HCEC 1CT (cell line): ENCODE results near the gene PDGFD.

Source experiments
- DNase-seq: peaks from one replicate; pipeline ENCODE4 v3.0.0-alpha.2; 2017

Gene PDGFD

DNA sequence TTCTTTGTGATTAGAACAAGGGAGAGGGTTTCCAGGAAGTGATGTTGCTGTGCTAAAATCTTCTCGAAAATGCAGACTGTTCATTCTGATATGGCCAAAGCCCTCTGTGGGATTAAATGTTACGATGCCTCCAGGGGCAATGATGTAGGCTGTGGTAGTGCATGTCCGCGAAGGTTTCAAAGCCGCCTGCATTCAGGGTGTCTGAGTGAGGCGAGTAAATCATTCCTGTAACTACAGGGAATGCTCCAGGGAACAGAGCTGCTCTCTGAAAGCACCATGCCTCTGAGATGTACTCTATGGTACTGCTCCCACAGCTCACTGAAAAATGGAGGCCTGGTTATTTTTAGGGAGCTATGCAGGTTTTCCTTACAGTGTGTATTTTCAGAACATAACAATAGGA, 21.2 kb downstream of the PDGFD start:
- no peak for DNase-seq

DNA sequence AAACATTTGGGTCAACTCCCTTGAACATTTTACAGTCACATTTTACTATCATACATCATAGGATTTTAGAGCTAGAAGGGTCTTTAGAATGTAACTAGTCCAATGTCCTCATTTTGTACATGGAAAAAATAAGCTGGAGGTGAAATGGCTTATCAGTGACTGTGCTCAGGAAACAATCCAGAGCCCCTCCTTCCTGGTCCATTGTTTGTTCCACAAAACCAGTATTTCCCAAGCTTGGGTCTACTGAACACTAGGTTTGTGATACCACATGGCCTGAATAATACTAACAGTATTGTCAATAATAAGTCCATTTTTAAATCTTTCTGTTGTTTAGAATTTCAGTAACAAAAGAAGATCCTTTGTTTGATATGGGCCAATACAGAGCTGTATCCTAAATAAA, 27.1 kb downstream of the PDGFD start:
- DNase-seq, result no peak

DNA sequence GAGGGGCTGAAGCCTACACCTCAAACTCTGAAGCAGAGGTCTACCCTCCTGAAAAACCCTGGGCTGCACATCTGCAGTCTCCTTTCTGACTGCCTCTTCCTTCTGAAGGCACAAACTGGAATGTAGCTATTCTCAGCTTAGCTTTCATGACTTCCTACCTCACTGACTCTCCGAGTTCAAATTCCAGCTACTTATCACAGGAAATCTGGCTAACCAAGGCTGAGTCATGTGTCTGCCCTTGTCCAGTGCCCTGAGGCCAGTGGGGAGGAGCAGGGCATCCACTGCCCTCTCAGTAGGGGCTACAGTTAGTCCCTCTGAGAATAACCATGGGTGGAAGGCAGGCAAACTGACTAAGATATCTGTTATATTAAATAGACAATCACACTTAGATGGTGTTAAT, 29.2 kb downstream of the PDGFD start:
- peak; percentile 37 for DNase-seq

DNA sequence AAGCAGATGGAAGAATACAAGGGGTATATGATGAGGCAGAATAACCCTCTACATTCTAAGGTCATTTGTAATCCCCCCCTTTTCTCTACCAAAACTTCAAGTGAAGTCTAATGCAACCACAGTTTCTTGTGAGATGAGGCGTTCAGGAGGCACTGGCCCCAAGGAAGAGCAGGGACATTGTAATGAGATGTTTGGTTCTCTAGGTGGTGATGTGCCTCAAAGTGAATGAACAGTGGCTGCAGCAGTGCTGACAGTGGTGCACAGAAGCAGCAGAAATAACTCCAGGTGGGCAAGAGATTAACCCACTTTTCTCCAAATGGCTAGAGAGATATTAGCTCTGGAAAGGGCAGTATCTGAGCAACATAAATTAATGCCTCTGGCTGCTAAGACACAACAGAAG, 33.8 kb downstream of the PDGFD start:
- DNase-seq, result no peak

DNA sequence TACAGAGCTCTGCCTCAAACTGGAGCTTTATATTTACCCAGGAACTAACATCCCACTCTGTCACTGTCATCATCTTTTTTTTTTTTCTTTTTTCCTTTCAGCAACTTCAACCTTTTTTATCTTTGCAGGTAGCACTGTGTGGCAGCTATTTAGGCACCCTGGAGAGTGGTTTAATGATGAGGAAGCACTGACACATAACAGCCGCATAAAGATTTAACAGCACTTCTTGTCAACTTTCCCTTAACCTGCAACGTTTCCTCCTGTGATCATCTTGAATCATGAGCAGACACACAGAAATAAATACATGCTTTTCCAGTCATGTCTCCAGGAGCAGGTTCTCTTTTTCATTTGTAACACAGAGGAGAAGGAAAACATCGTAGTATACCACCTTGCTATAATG, 34.8 kb downstream of the PDGFD start:
- DNase-seq, result no peak

DNA sequence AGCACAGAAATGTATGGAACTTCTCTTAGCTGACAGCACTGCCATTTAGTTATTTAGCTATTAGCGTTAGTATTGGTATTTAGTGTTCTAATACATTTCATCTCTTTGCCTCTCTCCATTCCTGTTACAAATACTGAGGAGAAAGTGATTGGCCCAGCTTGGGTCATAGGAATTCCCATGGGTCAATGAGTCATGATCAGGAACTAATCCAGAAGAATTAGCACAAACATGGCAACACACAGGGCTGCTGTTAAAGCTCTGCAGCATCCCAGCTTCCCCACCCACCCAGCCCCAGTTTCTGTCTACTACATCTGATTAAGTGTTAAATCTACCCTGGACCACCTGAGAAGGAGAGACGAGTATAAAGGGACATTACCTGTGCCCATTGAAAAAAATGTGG, 36.1 kb downstream of the PDGFD start:
- DNase-seq, result peak; percentile 48

DNA sequence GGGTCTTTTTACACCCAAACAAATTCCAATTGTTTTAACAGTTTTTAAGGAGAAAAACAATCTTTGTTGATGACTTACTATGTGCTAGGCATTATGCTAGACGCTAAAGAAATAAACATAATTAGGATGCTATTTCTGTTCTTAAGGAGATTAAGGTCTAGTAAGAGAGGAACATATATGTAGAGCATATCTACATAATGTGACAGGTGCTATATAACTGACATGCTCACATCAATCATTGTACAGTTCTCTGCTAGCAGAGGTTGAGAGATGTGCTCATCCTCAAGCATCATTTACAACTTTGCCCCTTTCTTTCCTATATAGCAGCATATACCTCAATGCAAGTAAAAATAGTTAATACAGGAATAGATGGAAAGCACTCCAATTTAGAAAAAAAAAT, 37.5 kb downstream of the PDGFD start:
- DNase-seq, result no peak

DNA sequence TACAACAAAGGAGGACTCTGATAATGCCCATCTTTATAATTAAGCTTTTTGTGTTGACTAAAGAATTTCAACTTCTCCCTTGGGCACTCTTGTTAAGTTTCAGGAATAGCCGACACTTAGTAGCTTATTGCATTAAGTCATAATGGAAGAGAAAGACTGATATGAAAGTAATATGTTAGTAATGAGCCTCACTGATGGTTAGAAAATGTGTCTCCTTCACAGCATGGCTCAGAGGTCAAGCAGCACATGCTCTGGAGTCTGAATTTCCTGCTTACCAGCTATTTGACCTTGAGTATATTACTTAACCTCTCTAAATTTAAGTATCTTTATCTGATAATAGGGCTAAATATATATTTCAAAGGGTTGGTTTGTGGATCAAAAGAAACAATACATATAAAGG, 39.0 kb downstream of the PDGFD start:
- DNase-seq, result no peak

DNA sequence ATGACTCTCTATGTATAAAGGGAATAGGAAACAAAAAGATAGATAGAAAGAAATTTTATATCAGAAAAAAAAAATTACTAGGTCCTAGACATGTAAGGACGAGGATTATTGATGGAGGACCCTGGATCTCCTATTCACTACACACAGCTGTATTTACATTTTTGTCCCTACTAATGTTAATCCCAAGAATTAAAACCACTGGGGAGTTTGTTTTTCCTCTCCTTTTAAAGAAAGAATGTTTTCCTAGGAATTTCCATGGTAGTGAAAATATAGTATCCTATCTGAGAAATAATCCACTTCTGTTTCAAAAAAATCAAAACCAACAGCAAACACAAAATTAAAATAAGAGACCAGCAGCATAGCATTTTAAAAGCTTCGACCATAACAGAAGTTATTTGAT, 41.1 kb downstream of the PDGFD start:
- DNase-seq, result no peak

DNA sequence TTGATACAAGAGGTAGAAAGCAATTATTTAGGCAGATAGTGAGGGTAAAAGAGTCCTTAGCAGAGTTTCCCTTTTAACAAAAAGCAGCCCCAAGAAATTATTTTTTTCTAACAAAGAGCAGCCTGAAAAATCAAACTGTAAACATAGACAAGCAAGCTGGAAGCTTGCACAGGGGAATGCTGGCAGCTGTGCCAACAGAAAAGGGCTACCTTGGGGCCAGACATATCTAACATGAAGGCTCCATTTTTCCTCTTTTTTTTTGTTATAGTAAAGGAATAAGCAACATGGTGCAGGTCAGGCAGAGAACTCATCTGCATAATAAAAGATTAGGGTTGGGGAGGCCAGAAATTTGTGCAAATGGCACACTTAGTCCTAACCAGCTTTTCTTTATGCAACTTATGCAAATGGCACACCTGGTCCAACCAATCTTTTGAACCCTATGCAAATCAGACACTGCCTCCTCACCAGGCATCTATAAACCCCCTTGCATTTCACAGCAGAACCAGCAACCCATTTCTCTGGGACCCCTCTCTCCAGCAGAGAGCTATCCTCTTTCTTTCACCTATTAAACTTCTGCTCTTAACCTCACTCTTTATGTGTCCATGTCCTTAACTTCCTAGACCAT, 41.8 kb downstream of the PDGFD start:
- no peak for DNase-seq

DNA sequence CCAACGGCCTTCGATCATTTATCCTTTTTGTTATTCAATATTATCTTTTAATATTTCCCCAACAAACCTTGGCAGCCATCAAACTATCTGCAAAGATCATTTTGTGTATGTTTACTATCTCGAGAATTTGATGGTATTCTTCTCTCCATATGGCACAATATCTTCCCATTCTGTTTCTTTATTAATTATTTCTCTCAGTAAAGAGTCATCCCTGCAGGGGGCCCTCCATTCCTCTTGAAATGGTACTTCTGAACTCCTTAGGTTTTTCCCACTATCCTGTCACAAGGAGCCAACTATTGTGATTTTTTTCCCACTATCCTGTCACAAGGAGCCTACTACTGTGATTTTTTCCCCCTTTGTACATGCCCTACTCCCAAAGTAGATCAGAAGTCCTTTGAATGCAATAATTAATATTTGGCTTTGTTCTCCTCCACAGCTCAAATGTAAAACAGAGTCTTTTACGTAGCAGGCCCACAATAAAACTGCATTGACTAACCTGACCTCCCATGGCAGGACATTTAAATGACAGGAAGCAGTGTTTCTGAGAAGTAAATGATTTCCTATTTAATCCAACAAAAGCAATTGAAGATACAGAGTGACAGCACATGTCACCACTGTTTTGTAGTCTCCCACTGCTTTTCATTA, 43.3 kb downstream of the PDGFD start:
- DNase-seq, result no peak

DNA sequence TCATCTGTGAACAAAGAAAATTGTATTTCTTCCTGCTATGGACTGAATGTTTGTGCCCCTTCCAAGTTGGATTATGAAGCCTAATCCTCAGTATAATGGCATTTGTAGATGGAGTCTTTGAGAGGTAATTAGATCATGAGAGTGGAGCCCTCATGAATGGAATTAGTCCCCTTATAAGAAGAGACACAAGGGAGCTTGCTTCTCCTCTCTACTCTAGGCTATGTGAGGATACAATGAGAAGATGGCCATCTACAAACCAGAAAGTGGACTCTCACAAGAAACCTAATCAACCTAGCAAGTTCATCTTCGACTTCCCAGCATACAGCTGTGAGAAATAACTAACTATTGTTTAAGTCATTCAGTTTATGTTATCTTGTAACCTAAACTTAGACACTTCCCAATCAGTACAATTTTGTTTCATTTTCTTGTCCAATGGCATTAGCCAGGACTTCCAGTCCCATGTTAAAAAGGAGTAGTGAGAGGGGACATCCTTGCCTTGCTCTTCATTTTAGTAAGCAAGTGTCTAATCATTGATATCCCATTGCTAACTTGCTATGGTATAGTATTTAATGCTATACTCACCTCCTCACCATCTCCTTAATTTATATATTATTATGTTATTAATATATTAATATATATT, 45.7 kb downstream of the PDGFD start:
- DNase-seq, result no peak

DNA sequence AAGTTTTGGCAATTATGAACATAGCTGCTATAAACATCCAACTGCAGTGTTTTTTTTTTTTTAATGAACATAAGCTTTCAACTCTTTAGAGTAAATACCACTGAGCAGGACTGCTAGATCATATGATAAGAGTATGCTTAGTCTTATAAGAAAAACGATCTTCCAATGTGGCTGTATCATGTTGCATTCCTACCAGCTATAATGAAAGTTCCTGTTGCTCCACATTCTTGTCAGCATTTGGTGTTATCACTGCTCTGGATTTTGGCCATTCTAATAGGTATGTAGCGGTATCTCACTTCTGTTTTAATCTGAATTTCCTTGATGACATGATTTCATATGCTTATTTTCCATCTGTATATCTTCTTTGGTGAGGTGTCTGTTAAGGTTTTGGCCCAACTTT, 50.4 kb downstream of the PDGFD start:
- no peak for DNase-seq

DNA sequence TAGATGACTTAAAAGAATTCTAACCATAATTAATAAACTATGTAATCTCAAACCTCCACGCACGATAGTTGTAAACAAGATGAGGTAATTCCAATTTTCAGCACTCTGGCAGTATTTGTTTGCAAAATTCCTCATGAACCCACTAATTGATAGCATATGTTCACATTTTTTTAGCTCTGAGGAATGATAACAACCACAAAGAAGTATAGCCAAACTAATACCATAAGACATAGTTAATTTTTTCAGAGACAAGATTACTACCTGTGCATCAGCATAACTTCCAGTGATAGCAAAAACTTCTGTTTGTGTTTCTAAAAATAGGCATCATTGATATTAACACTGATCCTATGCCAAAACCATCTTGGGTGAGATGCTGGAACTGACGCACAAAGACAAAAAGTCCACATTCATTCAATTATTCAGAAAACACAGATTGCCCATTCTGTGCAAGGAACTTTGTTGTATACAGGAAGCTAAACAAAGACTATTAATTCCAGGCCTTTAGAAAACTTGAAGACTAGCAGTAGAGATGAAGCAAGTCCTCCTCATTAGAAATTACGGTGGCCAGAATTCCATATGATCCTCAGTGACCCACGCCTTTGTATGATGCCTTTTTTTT, 57.7 kb downstream of the PDGFD start:
- peak; percentile 65 for DNase-seq

DNA sequence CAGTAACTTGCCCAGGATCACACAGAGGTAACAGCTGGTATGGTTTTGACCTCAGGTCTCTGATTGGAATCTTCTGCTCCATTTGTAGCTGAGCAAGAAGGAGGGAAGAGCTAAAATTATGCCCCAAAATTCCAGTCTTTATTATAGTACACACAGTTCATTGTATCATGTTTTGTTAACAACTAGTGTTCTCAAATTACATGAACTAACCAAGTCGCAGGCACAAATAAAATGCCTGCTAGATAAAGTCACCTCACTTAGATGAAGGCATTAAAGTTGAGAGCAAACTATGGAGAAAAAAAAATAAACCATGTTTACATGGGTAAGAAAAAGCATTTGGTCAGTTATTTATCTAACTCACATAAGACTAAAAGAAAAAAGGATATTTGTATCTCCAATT, 58.8 kb downstream of the PDGFD start:
- DNase-seq, result peak; percentile 10

DNA sequence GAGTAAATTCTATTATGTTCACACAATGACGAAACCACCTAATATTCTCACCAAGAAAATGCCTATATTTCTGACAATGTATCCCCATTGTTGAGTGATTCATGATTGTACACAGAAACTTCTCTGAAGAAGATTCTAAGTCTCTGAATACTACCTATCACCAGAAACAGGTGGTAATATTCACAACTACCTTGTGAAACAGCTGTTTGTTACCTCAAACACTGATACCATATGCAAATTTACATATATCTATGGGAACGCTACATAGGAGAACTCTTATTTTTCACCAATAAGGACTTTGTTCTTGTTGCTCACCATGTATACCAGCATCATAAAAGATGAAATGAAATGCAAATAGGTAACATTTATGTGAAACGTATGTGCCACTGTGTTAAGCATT, 59.3 kb downstream of the PDGFD start:
- DNase-seq, result no peak

DNA sequence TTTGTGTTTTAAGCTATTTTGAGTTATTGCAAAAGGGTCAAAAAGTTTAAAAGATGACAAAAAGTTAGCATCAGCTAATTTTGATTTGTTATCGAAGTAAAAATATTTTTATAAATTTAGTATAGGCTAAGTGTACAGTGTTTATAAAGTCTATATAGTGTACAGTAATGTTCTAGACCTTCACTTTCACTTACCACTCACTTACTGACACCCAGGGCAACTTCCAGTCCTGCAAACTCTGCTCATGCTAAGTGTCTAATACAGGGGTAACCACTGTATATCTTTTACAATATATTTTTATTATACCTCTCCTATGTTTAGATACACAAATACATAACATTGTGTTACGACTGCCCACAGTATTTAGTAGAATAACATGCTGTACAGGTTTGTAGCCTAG, 59.7 kb downstream of the PDGFD start:
- DNase-seq, result no peak

DNA sequence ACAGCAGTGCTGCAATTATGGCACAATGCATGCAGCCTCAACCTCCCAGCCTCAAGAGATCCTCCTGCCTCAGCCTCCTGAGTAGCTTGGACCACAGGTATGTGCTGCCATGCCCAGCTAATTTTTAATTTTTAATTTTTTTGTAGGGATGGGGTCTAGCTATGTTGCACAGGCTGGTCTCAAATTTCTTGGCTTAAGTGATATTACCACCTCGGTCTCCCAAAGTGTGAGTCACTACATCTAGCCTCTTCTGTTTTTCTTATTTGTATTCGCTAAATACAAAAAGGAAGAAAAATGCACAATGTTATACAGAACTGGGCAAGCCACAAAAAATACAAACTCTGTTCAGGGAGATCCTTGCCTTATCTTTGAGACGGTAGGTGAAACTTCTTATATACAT, 65.4 kb downstream of the PDGFD start:
- no peak for DNase-seq

DNA sequence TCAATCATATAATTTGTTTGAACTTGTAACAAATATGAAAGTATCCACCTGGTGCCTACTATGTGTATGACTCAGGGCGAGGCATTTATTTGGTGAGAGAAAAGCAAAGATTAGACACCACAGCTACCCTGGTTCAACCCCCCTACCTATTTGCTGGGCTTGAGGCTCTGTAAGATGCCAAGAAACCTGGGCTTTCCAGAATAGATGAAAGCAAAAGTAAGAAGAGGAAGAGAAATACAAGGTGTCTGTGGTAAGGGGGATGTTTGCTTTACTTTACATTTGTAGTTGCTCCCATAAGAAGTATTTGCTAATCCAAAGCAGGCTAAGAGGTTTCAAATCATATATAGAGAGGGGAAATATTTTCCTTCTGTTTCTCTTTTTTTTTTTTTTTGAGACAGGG, 65.8 kb downstream of the PDGFD start:
- no peak for DNase-seq

DNA sequence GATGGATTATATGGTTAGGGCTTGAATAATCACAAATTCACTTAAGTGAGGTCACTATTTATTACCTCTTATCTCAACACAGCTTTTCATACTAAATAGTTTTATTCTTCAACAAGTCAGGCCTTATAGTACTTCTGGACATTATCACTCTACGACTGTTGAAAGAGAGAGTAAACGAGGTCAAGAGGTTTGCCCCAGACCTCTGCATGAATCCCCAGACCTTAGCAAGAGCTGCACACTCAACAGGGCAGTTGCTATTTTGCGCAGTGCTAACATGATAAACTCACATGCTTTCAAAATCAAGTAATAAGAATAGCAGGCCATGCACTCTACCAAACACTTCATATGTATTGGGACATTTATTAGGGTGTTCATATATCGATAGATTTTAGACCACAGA, 67.0 kb downstream of the PDGFD start:
- no peak for DNase-seq

DNA sequence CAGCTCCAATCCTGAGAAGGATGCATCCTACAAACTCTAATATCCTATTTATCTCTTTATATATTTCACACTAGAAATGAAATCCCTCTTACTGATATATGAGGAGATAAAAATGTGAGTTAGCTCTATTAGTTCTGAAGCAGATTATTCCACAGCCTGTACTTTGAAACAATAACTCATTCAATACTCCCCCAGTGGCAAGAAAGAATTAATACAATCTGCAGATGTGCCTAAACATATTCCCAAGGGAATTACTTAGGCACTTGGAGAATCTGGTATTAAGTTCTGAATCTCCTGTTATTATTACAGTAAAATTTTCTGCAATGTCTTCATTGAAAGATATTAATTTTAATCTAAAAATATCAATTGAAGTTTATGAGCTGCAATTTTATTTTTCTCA, 68.2 kb downstream of the PDGFD start:
- no peak for DNase-seq

DNA sequence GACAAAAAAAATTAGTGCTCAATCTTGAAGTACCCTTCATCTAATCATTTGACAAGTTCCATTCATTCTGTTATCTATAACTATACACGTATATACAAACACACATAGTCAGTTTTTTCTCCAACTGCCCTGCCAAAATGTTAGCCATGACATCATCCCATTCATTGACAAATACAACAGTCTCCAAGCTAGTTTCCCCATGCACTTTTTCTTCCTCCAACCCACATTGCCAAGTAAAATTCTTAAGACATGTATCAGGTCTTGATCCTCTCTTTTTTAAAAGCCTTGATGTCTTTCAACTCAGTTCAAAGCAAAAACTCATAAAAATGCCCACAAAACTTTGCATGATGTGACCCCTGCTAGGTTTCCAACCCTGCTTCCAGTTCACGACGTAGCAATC, 69.4 kb downstream of the PDGFD start:
- DNase-seq, result no peak

DNA sequence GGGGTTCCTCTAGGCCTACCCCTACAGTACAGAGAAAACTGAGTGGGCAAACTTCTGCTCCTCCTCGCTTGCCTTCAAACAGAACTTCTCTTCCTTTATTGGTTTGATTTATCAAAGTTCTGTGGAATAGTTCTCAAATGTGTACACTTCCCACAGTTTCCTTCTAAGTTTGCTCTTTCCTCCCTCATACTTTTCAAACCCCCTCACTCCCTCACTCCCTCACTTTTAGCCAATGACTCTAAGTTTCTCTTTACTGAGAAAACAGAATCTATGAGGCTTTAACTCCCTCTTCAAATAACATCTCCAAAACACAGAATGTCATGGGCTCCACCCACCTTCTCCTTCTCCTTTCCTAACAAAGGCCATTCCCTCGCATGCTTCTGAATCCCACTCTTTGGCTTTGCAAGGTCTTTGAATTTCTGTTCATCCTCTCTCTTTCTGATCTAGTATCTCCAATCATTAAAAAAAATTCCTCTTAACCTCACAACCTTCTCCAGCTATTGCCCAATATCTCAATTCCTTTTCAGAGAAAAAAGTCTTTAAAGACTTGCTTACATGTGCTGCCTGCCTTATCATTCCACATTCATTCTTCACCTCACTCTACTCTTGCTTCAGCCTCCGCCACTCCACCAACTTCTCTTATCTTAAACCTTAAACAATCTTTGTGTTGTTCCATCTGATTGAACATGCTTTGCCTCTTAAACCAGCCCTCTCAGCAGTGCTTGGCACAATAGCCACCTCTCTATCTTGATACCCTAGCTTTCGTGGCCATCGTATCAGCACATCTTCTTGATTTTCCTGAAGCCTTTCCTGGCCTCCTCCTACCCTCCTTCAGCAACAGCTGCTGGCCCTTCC, 70.3 kb downstream of the PDGFD start:
- DNase-seq, result no peak
